Ramos (cell line): ENCODE results near the gene IFT122.
"Not testable (repeated sequence)": the region's sequence is repeated elsewhere in the genome, so short reads cannot be mapped to it uniquely, and the experiment has no call there.

Experiments
- in situ Hi-C: fragments of 300-500 bp; cut with MboI; formaldehyde crosslinking; loops from one replicate; pipeline ENCODE4 v1.14.3; 2022; ENCODE audit warnings: low sequenced_read_pairs; ENCODE audit not compliant: unreplicated experiment

IFT122 gene

DNA sequence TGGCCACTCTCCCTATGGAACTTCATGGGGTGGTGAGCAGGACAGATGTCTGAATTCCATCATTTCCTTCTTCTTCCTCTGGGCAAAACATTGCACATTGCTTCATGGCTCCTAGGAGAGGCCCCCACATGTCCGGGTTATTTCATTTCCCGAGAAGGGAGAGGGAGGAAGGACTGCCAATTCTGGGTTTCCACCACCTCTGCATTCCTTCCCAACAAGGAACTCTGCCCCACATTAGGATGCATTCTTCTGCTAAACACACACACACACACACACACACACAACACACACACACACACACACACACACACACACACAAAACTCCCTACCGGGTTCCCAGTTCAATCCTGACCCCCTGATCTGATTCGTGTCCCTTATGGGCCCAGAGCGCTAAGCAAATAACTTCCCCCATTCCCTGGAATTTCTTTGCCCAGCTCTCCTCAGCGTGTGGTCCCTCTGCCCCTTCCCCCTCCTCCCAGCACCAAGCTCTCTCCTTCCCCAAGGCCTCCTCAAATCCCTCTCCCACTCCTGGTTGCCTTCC, 90.3 kb downstream of the IFT122 start:
- in situ Hi-C loops: no loop called here

DNA sequence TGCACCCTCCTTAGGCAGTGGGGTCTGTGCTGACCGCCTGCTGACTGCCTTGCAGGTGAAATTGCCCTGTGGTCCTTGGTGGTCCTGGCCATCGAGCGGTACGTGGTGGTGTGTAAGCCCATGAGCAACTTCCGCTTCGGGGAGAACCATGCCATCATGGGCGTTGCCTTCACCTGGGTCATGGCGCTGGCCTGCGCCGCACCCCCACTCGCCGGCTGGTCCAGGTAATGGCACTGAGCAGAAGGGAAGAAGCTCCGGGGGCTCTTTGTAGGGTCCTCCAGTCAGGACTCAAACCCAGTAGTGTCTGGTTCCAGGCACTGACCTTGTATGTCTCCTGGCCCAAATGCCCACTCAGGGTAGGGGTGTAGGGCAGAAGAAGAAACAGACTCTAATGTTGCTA, 90.8 kb downstream of the IFT122 start:
- in situ Hi-C loops: no loop called here

DNA sequence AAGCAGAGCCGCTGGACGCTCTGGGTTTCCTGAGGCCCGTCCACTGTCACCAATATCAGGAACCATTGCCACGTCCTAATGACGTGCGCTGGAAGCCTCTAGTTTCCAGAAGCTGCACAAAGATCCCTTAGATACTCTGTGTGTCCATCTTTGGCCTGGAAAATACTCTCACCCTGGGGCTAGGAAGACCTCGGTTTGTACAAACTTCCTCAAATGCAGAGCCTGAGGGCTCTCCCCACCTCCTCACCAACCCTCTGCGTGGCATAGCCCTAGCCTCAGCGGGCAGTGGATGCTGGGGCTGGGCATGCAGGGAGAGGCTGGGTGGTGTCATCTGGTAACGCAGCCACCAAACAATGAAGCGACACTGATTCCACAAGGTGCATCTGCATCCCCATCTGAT, 91.7 kb downstream of the IFT122 start:
- in situ Hi-C loops: no loop called here

DNA sequence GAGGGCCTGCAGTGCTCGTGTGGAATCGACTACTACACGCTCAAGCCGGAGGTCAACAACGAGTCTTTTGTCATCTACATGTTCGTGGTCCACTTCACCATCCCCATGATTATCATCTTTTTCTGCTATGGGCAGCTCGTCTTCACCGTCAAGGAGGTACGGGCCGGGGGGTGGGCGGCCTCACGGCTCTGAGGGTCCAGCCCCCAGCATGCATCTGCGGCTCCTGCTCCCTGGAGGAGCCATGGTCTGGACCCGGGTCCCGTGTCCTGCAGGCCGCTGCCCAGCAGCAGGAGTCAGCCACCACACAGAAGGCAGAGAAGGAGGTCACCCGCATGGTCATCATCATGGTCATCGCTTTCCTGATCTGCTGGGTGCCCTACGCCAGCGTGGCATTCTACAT, 92.2 kb downstream of the IFT122 start:
- in situ Hi-C loops: no loop called here

DNA sequence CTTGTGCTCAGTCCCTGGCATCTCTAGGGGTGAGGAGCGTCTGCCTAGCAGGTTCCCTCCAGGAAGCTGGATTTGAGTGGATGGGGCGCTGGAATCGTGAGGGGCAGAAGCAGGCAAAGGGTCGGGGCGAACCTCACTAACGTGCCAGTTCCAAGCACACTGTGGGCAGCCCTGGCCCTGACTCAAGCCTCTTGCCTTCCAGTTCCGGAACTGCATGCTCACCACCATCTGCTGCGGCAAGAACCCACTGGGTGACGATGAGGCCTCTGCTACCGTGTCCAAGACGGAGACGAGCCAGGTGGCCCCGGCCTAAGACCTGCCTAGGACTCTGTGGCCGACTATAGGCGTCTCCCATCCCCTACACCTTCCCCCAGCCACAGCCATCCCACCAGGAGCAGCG, 93.4 kb downstream of the IFT122 start:
- in situ Hi-C loops: no loop called here

DNA sequence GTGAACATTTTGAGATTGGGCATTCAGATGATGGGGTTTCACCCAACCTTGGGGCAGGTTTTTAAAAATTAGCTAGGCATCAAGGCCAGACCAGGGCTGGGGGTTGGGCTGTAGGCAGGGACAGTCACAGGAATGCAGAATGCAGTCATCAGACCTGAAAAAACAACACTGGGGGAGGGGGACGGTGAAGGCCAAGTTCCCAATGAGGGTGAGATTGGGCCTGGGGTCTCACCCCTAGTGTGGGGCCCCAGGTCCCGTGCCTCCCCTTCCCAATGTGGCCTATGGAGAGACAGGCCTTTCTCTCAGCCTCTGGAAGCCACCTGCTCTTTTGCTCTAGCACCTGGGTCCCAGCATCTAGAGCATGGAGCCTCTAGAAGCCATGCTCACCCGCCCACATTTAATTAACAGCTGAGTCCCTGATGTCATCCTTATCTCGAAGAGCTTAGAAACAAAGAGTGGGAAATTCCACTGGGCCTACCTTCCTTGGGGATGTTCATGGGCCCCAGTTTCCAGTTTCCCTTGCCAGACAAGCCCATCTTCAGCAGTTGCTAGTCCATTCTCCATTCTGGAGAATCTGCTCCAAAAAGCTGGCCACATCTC, 94.5 kb downstream of the IFT122 start:
- in situ Hi-C loops: no loop called here

DNA sequence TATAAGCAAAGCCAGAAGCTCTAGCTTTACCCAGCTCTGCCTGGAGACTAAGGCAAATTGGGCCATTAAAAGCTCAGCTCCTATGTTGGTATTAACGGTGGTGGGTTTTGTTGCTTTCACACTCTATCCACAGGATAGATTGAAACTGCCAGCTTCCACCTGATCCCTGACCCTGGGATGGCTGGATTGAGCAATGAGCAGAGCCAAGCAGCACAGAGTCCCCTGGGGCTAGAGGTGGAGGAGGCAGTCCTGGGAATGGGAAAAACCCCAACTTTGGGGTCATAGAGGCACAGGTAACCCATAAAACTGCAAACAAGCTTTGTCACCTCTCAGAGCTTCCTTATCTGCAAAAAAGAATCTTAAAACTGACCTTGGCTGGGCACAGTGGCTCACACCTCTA, 95.1 kb downstream of the IFT122 start:
- in situ Hi-C loops: no loop called here

DNA sequence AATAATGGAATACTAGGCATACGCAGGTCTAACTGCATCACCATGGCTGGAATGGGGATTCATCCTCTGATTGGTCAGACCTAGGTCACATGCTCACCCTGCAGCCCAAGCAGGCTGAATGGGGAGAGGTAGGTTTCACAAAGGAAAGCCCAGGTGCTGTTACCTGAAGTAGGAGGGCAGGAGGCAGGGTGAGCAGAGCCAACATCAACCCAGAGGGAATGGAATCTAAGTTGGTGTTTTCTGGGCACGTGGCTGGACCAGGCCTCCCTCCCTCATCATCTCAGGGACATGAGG, 96.3 kb downstream of the IFT122 start:
- in situ Hi-C loops: no loop called here

DNA sequence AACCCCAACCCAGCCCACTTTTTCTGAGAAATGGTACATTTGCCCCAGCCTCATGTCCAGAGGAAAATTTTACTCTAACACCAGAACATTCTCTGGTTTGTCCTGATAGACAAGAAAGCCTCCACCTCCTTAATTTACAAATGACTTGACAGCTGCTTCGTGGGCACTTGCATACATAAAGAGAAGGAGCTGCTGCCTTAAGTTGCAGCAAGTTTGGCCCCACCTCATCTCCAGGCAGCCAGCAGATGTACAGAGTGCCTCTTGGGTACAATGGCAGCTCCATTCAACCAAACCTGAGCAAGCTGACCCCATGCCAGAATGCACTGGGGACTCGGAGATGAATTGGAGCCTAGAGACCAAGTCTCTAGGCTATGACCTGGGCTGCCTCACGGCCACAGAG, 96.8 kb downstream of the IFT122 start:
- in situ Hi-C loops: no loop called here

DNA sequence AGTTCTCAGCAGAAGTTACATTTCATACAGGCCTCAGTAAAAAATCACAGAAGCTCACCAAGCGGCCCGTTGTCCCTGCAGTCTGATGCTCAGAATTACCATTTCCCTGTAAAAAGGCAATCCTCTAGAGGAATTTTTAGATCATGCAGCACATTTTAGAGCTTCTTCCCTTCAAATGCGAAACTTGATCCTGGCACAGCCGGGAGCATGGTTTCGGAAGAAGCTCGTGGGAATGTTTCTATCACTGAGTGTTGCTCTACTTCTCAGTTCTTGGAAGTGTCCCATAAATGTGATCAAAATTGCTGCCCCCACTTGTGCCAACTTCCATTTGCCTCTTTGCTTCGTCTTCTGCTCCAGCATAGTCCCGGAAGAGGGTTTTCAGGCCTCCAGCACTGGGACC, 99.2 kb downstream of the IFT122 start:
- in situ Hi-C loops: no loop called here

DNA sequence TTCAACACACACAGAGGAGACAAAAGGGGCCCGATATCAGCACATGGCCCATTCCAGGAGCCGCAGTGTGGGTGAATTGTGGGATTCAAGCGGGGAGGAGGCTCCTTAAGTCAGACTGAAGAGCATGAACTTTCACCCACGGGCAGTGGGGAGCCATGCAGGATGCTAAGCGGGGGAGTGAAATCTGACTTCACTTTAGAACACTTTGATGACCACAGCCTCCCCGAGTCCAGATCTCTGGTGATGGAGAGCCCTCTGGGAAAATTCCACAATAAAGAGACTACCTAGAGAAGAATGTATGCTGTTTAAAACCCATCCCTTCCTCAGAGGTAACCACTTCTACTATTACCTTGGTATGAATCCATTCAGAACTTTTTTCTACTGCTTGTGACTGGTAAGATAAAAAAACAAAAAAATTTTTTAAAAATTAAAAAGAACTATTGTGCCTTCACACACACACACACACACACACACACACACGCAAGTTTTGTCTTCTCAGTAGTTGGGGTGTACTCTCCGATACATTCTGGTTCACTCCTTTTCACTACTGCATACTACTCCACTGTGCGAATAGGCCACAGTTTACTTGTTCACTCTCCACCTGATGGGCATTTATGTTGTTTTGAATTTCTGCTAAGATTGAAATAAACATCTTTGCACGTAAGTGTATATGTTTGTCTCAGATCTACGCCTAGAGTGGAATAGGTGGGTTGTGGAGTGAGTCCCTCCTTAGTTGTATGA, 100.9 kb downstream of the IFT122 start:
- in situ Hi-C loops: no loop called here

DNA sequence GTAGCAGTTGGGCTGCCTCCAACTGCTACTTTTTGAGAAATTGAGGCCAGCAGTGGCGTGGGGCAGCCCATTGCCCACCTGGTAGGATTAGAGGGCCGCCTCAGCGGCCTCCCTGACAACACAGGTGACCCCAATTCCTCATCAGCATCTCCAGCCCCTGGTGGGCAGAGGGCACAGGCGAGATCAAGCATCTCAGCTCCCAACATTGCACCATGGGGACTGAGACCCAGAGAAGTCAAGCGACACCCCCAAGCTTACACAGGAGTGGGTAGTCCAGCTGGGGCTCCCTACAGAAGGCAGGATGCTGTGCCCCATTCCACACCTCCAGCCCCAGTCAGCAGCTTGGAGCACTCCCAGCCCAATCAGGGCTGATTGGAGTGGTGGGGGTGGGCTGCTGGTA, 102.7 kb downstream of the IFT122 start:
- in situ Hi-C loops: no loop called here

GRCh38 chr3:129543156-129543790, 103.2 kb downstream of the IFT122 start, which contains the start of gene H1-8:
H1-8 (plus strand) TSS chr3:129543175; CDS start chr3:129543219, 44 bp downstream.
- in situ Hi-C loops: no loop called here

GRCh38 chr3:129543999-129544398, 104.0 kb downstream of the IFT122 start:
- in situ Hi-C loops: no loop called here

DNA sequence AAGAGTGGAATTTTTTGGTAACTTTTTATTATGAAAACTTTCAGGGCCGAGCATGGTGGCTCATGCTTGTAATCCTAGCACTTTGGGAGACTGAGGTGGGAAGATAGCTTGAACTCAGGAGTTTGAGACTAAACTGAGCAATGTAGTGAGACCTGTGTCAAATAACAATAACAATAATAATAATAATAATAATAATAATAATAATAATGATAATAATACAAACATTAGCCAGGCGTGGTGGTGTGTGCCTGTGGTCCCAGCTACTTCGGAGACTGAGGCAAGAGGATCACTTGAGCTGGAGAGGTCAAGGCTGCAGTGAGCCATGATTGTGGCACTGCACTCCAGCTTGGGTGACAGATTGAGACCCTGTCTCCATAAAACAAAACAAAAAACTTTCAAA, 105.9 kb downstream of the IFT122 start:
- in situ Hi-C loops: not testable (repeated sequence)

DNA sequence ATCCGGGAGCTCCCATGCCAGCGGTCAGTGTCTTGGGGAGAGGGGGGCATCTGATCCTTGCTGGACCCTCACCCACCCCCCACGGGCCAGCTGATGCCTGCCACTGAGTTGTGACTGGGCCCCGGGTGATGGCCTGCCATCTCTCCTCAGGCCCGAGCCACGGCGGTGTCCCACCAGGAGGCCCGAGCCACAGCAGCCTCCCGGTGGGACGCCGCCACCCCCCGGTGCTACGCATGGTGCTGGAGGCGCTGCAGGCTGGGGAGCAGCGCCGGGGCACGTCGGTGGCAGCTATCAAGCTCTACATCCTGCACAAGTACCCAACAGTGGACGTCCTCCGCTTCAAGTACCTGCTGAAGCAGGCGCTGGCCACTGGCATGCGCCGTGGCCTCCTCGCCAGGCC, 107.2 kb downstream of the IFT122 start:
- in situ Hi-C loops: no loop called here

- in situ Hi-C loops: no loop called here
These were observed 108.3 kb downstream of the IFT122 start for GRCh38 chr3:129548104-129548965.

DNA sequence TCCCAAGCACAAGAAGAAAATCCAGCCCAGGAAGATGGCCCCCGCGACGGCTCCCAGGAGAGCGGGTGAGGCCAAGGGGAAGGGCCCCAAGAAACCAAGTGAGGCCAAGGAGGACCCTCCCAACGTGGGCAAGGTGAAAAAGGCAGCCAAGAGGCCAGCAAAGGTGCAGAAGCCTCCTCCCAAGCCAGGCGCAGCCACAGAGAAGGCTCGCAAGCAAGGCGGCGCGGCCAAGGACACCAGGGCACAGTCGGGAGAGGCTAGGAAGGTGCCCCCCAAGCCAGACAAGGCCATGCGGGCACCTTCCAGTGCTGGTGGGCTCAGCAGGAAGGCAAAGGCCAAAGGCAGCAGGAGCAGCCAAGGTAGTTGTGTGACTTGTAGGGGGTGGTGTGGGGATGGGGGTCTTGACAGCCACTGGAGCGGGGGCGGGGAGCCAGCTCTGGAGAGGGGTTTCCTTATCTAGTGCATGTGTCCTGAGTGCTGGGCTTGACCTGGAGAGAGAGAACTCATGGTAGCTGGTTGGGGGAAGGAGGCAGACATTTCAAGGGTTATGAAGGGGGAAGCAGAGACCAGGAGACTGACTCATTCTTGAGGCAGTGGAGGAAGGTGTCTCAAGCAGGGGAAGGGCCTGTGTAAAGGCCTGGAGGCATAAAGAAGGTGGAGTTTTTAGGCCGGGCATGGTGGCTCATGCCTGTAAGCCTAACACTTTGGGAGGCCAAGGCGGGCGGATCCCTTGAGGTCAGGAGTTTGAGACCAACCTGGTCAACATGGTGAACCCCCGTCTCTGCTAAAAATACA, 109.2 kb downstream of the IFT122 start:
- in situ Hi-C loops: no loop called here

DNA sequence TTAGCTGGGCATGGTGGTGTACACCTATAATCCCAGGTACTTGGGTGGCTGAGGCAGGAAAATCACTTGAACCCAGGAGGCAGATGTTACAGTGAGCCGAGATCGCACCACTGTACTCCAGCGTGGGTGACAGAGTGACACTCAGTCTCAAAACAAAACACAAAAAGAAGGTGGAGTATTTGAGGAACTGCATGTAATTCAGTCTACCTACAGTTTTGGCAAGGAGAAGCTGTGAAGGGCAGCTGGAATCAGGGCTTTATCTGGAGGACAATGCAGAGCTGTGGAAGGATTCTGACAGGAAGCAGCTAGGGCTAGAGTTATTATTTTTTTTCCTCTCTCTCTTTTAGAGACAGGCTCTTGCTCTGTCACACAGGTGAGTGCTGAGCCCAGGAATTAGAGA, 109.8 kb downstream of the IFT122 start:
- in situ Hi-C loops: no loop called here
